MV-4-11 (cell line): ENCODE data around the gene SATB2.

ENCODE experiments used
- DNase-seq: peaks from one replicate; lab custom pipeline; 2025; lab: John Stamatoyannopoulos, UW

Gene SATB2

DNA sequence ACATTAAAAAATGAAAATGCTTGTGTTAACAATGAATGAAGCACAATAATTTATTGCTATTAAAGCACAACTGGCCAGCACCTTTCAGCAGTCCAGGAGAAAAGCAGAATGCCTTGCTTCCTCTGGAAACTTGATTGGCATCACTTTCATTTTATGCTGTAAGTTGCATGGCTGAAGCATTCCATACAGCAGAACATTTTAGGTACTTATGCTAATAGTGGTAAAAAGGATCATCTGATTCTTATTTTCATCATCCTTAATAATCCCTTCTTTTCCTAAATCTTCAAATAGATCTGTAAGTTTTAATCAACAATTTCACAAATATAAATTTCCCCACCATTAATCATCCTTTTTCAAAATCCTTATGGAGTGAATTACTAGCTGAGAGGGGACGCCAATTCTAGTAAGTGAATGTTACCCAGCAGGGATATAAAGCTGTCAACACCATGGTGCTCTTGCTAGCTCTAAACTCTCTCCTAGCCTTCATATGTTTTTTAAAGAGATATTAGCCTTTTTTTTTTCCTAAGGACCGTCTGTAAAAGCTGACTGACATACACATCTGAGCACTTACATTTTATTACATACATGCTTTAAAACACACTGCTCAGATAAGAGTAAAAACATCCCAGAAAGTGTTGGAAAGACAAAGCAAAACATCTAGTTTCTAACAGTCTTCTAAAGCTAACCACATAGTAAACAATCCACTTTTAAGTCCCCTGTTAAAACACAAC lies 5.3 kb downstream of the SATB2 start:
- no peak for DNase-seq

GRCh38 chr2:199449956-199450355 lies 7.8 kb downstream of the SATB2 start:
- DNase-seq = no peak

GRCh38 chr2:199449455-199449854 lies 8.3 kb downstream of the SATB2 start:
- DNase-seq = no peak

GRCh38 chr2:199446996-199447576 lies 10.7 kb downstream of the SATB2 start:
- DNase-seq = no peak

DNA sequence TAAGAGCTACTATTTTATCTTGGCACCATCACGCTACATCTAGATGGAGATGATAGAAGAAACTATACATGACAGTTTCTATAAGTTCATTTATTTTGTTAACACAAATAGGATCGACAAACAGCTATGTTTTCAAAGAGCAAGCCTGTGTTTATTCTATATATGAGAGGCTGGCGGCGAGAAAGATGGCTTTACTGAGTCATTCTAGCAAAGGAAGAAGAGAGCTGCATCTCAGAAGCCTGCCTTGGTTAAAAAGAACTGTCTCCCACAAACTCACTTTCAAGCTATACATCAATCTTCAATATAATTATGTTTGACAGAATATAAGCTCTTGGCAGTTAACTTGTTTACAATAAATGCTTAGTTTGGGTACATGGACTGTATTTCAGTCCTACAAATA lies 13.0 kb downstream of the SATB2 start:
- no peak for DNase-seq

- DNase-seq = no peak
Observed at GRCh38 chr2:199443589-199444130, 14.1 kb downstream of the SATB2 start.

DNA sequence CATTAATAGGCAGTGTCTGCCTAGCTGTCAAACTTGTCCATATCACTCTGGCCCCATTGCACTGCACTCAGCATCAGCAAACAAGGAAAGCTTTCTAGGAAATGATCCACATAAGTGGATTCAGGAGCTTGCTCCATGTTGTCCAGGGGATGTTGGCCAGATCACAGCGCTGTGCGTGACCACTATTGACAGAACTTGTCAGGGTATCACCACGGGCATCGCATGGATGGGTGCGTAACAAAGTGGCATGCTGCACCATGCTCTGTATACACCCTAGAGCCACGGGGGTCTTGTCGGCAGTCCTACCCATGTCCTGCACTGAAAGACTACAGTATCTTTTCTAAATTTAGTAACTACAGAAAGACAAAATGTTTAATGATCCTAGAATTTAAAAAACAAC lies 15.6 kb downstream of the SATB2 start:
- no peak for DNase-seq

- DNase-seq = no peak
Observed at GRCh38 chr2:199441759-199442158, 16.0 kb downstream of the SATB2 start.

DNA sequence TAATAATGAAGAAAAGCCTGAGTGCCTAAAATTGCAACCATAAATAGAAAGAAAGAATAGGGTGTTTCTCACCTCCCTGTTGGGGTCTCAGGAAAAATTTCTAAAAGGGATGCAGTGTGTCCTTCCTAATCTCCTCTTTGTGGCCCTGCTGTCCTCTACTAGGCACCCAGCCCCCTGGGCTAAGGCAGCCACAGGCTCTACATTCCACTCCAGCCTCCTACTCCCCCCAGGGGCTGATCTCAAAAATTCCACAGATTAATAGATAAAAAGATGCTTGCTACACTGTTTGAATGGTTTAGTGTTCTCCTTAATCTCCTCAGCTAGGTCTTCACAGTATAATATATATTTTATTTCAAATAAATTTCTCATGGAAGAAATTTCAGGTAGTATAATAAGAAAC lies 17.6 kb downstream of the SATB2 start:
- DNase-seq = no peak

GRCh38 chr2:199439542-199439941 lies 18.2 kb downstream of the SATB2 start:
- no peak for DNase-seq

GRCh38 chr2:199439066-199439465 lies 18.7 kb downstream of the SATB2 start:
- no peak for DNase-seq

GRCh38 chr2:199434555-199434954 lies 23.2 kb downstream of the SATB2 start:
- DNase-seq = no peak

- no peak for DNase-seq
Observed at GRCh38 chr2:199433204-199433832, 24.4 kb downstream of the SATB2 start.

DNA sequence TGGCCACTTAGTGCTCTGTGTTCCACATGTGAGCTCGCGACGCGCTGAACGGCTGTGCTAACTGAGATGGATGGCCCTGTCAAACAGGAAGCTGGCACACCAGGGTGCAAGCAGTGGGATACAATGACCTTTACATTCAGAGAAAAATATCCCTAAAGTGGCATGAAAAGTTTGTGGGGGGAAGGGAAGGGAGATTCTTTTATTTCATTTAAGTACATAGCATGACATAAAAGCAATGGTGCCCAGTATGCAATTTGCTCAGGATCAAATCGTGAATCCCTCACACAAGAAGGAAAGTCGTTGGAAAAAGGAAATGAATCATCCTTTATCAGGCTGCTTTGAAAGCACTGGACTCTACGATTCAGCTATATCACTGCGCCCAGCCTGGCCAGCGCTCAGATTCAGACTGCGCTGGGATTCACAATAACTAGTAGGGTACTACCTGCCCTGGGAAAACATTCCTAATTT lies 26.0 kb downstream of the SATB2 start:
- no peak for DNase-seq

- DNase-seq = no peak
Observed at GRCh38 chr2:199430214-199430613, 27.5 kb downstream of the SATB2 start.

- no peak for DNase-seq
Observed at GRCh38 chr2:199428291-199428690, 29.4 kb downstream of the SATB2 start.

DNA sequence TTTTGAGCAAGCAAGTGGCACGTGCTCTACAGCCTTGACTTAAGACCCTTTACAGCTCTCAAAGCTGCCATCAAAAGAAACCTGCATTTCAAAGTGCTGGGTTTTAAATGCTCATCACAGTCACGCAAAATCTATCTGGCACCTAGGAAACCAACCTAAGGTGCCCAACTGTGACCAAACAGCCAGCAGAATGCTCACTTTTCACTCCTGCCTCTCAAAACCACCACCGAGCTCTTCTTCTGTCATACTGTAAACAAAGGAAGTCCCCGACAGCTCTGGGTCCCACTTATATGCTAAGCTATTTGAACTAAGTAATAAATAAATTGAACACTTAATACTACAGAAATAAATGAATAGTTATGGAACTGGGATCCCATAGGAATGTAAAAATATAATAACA lies 33.6 kb downstream of the SATB2 start:
- no peak for DNase-seq

- no peak for DNase-seq
Observed at GRCh38 chr2:199419428-199419827, 38.3 kb downstream of the SATB2 start.

- DNase-seq = no peak
Observed at GRCh38 chr2:199414465-199414864, 43.3 kb downstream of the SATB2 start.

- DNase-seq = no peak
Observed at GRCh38 chr2:199414001-199414400, 43.7 kb downstream of the SATB2 start.

DNA sequence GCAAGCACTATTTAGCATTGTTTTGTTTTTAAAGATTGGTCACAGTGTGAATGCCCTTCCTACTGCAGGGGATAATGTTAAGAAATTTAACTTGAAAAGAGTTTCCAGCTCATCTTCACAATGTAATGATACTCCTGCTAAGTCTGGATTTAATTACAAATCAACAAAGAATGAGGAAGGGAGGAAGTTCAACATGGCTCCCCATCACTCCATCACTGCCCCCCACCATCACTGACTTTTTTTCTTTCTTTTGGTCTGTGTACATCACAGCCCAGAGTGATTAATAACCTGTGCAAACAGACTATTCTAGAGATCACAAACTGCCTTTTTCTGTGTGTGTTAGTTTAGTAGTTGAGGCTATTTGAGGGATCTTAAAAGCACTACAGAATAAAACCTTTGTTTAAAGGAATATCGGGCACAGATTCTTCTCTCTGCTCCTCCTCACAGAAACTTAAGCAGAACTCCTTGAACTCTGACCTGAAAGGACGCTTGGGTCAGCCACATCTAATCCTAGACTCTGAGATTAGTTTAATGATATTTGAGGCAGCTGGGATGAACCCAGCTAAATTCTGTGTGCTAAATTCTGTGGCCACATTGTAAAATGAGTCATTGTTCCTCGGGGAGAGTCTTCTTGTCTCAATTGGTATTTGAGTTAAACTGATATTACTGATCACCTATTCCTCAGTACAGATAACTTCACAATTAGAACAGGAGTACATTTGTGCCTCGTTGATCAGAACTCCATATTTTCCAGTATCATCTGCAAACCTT lies 47.8 kb downstream of the SATB2 start:
- no peak for DNase-seq

DNA sequence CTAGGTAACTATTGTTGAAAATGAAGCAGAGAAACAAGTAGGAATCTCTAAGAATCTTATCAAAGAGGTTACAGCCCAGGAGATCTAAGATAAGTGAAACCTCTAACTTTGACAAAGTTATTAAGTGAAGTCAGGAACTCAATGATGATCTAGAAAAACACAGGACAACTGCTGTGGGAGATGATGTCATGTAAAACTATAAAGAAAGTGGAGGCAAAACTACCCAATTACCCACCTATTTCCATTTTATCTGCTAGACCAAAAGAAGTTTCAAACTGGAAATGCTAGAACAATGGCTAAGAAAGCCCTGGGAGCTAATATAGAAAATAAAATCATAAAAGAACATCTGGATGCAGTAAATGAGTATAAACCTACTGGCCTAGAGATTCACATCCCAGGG lies 50.3 kb downstream of the SATB2 start:
- no peak for DNase-seq
